GM12874 (cell line): Measurements from ENCODE around the gene PYY.

Experiments
- TF ChIP-seq, protein P1 (sequence below): IDR thresholded peaks from 2 replicates; pipeline ENCODE4 v1.5.1; 2011; ENCODE audit warnings: low read depth, mild to moderate bottlenecking, control low read depth, low read length, moderate library complexity; ENCODE audit not compliant: insufficient read depth

The PYY gene

DNA sequence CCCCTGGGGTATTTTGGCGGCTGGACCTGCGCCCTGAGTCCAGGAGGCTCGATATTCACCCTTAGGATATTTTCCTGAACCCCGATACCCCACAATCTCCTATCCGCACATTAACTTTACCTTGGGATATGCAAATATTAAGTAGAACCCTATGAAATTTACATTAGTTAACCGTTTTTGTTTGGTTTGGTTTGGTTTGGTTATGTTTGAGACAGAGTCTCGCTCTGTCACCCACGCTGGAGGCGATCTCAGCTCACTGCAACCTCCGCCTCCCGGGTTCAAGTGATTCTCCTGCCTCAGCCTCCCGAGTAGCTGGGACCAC, 41.4 kb upstream of the PYY start:
- TF ChIP-seq, protein P1, sequence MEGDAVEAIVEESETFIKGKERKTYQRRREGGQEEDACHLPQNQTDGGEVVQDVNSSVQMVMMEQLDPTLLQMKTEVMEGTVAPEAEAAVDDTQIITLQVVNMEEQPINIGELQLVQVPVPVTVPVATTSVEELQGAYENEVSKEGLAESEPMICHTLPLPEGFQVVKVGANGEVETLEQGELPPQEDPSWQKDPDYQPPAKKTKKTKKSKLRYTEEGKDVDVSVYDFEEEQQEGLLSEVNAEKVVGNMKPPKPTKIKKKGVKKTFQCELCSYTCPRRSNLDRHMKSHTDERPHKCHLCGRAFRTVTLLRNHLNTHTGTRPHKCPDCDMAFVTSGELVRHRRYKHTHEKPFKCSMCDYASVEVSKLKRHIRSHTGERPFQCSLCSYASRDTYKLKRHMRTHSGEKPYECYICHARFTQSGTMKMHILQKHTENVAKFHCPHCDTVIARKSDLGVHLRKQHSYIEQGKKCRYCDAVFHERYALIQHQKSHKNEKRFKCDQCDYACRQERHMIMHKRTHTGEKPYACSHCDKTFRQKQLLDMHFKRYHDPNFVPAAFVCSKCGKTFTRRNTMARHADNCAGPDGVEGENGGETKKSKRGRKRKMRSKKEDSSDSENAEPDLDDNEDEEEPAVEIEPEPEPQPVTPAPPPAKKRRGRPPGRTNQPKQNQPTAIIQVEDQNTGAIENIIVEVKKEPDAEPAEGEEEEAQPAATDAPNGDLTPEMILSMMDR: no peak

DNA sequence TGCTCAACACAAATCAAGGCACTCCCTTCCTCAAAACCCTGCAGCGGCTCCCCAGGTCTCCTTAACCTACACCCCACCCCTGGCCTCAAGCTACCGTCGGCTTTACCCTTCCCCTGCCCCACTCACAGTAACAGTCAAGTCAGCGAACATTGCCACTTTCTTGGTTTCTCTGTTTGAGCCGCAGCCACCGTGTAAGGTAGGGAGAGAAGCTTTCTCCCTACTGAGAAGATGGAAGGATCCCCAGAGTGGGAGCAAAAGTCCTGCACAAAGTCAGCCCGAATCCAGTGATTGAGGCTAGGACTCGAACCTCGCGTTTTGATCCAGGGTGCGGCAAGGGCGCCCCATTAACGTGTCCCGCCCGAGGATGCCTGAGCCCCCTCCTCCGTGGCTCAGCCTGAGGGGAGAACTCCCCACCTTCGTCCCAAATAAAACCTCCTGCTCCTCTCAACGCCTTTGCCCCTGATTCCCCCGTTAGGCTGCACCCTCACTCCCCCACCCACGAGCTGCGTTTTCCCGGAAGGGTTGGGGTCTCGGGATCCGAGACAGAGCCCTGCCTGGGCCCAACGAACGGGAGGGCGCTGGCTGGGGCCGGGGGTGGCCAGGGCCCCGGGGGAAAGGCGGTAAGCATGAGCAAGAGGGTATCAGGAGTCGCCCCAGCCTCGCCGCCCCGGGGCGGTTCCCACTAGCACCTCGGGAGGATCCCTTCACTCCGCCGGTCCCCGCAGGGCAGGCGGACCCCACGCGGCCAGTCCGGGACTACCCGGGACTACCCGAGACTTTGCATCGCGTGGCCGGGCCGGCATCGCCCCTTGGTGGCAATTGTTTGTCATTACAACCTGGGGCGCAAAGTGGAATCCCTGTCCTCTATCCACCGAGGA, 40.8 kb upstream of the PYY start:
- TF ChIP-seq, protein P1: peak; percentile 83

DNA sequence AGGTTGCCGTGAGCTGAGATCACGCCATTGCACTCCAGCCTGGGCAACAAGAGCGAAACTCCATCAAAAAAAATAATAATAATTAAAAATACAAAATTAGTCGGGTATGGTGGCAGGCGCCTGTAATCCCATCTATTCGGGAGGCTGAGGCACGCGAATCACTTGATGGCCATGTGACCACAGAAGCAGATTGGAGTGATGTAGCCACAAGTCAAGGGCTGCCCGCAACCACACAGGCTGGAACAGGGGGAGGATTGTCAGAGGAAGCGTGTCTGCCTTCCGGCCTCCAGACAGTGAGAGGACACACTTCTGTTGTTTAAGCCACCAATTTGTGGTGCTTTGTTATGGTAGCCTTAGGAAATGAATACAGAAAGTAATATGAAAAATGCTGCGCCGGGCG, 38.9 kb upstream of the PYY start:
- TF ChIP-seq, protein P1: no peak

DNA sequence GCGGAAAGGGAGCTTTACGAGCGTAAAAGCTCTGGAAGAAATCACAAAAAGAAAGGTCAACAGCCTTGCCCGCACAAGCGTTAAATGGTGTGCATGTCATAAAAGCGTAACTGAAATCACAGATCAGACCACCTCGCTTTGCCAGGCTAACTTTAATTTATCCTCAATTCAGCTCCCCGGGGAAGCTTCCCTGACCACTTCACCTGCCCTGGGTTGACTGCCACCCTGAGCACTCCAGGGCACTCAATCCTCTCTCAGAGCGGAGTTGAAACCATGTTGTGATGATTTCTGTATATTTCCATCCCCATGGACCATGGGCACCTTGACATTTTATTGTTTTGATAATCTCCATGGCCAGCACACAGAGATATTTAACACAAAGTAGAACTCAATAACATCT, 34.6 kb upstream of the PYY start:
- TF ChIP-seq, protein P1: no peak

DNA sequence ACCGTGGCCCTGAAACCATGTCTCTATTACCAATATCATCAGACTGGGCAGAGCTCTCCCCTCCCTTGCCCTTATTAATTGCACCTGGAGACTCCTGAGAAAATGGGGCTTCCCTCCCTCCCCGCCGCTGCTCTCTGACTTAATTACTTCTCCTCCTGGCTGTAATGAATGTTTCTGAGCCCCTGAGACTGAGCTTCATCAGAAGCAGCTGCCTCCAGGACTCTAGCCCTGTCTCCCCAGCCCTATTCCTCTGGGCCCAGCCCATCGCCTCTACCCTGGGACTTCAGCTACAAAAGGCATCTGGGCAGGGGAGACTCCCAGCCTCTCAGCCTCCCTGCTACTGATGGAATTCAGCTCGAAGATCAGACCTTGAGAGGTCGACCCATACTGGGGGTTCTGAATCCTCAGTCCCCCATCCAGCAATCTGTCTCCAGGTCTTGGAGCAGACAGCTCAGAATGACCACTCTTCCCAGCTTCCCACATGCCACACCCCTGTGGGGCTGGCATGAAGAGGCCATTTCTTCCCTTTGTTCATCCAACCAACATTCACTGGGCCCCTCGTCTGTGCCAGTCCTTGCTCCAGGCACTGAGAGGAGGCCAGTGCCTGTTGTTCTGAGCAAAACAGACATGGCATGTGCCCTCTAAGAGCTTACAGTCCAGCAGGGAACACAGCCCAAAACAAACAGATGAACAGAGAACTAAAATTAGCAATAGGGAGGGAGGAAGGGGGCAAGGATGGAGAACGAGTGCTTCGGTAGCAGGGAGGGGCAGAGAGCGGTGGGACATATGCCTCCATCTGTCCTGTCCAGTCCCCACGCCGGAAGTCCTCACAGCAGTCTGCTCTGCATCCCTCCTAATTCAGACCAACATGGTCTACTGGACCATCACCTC, 33.6 kb upstream of the PYY start:
- TF ChIP-seq, protein P1: no peak

DNA sequence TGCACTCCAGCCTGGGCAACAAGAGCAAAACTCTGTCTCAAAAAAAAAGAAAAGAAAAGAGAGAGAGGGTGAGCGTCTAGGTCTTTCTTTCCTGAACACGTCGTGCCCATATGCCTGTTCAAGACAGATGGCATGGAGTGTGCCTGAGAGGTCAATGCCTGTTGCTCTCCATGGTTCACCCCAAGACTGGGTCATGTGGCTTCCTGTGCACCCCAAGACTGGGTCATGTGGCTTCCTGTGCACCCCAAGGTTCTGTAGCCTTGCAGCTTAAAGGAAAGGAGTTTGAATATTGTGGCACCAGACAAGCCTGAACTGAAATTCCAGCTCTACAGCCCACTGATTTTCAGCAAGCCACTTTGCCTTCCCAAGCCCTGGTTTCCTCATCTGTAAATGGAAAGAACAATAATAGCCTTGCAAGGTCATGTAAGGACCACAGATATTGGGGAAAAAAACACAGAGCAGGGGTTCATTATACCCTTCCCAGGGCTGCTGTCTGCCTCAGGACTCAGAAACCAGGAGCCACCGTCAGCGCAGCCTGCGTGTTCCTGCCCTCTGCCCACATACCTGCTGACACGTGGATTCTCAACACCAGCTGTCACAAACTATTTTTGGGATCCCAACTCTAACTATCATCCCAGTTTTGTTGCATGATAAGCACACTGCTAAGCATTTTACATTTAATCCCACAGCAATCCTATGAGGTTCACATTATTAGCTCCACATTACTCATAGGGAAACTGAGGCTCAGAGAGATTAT, 32.7 kb upstream of the PYY start:
- TF ChIP-seq, protein P1: no peak

DNA sequence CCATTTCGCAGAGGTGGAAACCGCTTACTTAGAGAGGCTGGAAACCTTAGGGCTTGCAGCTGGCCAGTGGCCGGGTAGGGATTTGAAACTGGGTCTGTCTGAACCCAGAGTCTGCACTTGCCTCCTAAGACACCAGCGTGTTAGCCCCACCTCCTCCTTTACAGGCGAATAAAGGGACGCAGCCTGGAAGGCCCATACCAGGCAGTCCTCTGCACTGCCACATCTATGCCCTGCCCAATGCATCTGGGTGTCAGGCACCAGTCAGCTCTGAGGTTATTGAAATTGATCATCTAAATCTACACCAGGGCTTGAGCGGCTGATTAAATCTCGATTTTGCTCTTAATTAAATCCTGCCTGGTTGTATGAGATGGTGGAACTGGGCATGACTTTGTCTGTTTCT, 30.8 kb upstream of the PYY start:
- TF ChIP-seq, protein P1: no peak
